HG02840 (cell line): Measurements from ENCODE around the gene OSBPL10.

ENCODE experiments used
- ATAC-seq: cut with Tn5 transposase; IDR thresholded peaks from one replicate; pipeline ENCODE4 v1.9.1; 2021; ENCODE audit warnings: mild to moderate bottlenecking, moderate library complexity, moderate number of reproducible peaks; ENCODE audit not compliant: unreplicated experiment, low FRiP score

Gene OSBPL10

GRCh38 chr3:31896648-31897433, 84.2 kb downstream of the OSBPL10 start:
- ATAC-seq = no peak

GRCh38 chr3:31896026-31896425, 85.0 kb downstream of the OSBPL10 start:
- ATAC-seq = no peak

- ATAC-seq = no peak
These were observed 85.6 kb downstream of the OSBPL10 start for GRCh38 chr3:31895471-31895870.

GRCh38 chr3:31892916-31893573, 88.0 kb downstream of the OSBPL10 start:
- no peak for ATAC-seq

- no peak for ATAC-seq
These were observed 88.6 kb downstream of the OSBPL10 start for GRCh38 chr3:31892500-31892899.

- ATAC-seq = no peak
These were observed 89.1 kb downstream of the OSBPL10 start for GRCh38 chr3:31891876-31892455.

- no peak for ATAC-seq
These were observed 90.2 kb downstream of the OSBPL10 start for GRCh38 chr3:31890742-31891469.

GRCh38 chr3:31890007-31890406, 91.1 kb downstream of the OSBPL10 start:
- no peak for ATAC-seq

- no peak for ATAC-seq
These were observed 95.8 kb downstream of the OSBPL10 start for GRCh38 chr3:31885235-31885634.

- no peak for ATAC-seq
These were observed 96.8 kb downstream of the OSBPL10 start for GRCh38 chr3:31884251-31884650.

- ATAC-seq = no peak
These were observed 98.2 kb downstream of the OSBPL10 start for GRCh38 chr3:31882895-31883294.

GRCh38 chr3:31882431-31882830, 98.6 kb downstream of the OSBPL10 start:
- no peak for ATAC-seq

GRCh38 chr3:31880482-31881078, 100.5 kb downstream of the OSBPL10 start:
- no peak for ATAC-seq

- no peak for ATAC-seq
These were observed 101.0 kb downstream of the OSBPL10 start for GRCh38 chr3:31880020-31880419.

- no peak for ATAC-seq
These were observed 101.7 kb downstream of the OSBPL10 start for GRCh38 chr3:31879365-31879764.

- ATAC-seq = no peak
These were observed 102.7 kb downstream of the OSBPL10 start for GRCh38 chr3:31878231-31878838.

GRCh38 chr3:31876331-31876730, 104.7 kb downstream of the OSBPL10 start:
- no peak for ATAC-seq

GRCh38 chr3:31875437-31875836, 105.6 kb downstream of the OSBPL10 start:
- ATAC-seq = no peak

GRCh38 chr3:31873254-31873820, 107.7 kb downstream of the OSBPL10 start:
- no peak for ATAC-seq
